Upper lobe of right lung (tissue), 1 donor: ENCODE measurements around the gene CLSTN2. TPM values are rescaled to one million over a fixed set of nuclear protein-coding genes. Genes with fewer than 3 reads are reported as not detected.

ENCODE experiments used
- ATAC-seq: fragments of 200-7000 bp; cut with Tn5 transposase; one replicate; pipeline ENCODE4 v1.9.1; 2020; ENCODE audit warnings: mild to moderate bottlenecking, moderate library complexity
- DNase-seq: peaks from one replicate; pipeline ENCODE4 v3.0.0-alpha.2; 2020
- H3K27ac ChIP-seq: fragments of 200-600 bp; one replicate; pipeline ENCODE4 v1.8.0; 2022
- H3K27me3 ChIP-seq: fragments of 200-600 bp; one replicate; pipeline ENCODE4 v1.8.0; 2022; ENCODE audit warnings: mild to moderate bottlenecking
- H3K36me3 ChIP-seq: fragments of 200-600 bp; one replicate; pipeline ENCODE4 v1.8.0; 2022
- H3K4me1 ChIP-seq: fragments of 200-600 bp; one replicate; pipeline ENCODE4 v1.8.0; 2022
- H3K4me3 ChIP-seq: fragments of 200-600 bp; one replicate; pipeline ENCODE4 v1.8.0; 2022; ENCODE audit warnings: mild to moderate bottlenecking
- H3K9me3 ChIP-seq: fragments of 200-600 bp; one replicate; pipeline ENCODE4 v1.8.0; 2022
- CTCF ChIP-seq: fragments of 200-600 bp; IDR thresholded peaks from one replicate; pipeline ENCODE4 v1.8.0; 2022; ENCODE audit warnings: antibody characterized with exemption
- intact Hi-C: fragments of 100-400 bp; cut with DNase I; formaldehyde crosslinking; loops from one replicate; pipeline ENCODE4 v1.11.0; 2022
- total RNA-seq: library from RNA; stranded (reverse); fragmentation: NEBNext Ultra II Directional; extraction: Animal tissue kit (Norgen Biotek cat#: 25700); gene quantifications from one replicate; pipeline ENCODE4 v1.2.1, GENCODE V29; 2021
- donor health status: DM: no; HTN: yes; CAD: no; lungs with severe emphysema.

Gene CLSTN2
- total RNA-seq, 1 donor from 2014 or later: 3.0 TPM

DNA sequence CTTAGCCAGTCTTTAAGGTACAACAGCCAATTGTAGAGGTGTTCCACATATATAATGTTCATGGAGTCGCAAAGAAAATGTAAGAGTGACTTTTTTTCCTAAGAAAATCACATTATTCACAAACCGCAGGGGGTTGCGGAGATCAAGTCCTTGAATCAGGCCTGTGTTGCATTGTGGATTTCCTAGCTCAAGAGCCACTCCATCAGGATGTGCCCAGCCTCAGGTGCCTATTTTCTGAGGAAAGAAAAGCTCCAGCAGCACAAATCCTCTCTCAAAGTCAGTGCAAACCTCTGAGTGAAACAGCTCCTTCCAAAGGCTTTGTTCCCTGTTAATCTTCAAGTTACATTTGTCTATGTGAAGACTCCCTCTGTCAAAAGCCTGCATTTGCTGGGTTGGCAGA, 349.4 kb downstream of the CLSTN2 start:
- Histone ChIP-seq H3K36me3 (no peaks in the 10 kb centered on the region), H3K27me3 (peaks cover 4% of the 10 kb centered on the region), H3K4me1 (no peaks in the 10 kb centered on the region), H3K4me3 (no peak overlapping the region), H3K27ac (no peak overlapping the region), H3K9me3 (no peaks in the 10 kb centered on the region)
- no peak for TF ChIP-seq CTCF
- DNase-seq (no peak), ATAC-seq (no peak)
- intact Hi-C loops: no loop called here

GRCh38 chr3:140285380-140285779, 350.4 kb downstream of the CLSTN2 start:
- intact Hi-C loops: no loop called here
- Histone ChIP-seq H3K36me3 (no peaks in the 10 kb centered on the region), H3K27ac (no peak overlapping the region), H3K9me3 (no peaks in the 10 kb centered on the region), H3K4me3 (no peak overlapping the region), H3K27me3 (peaks cover 4% of the 10 kb centered on the region), H3K4me1 (no peaks in the 10 kb centered on the region)
- DNase-seq (no peak), ATAC-seq (no peak)
- TF ChIP-seq CTCF: no peak

DNA sequence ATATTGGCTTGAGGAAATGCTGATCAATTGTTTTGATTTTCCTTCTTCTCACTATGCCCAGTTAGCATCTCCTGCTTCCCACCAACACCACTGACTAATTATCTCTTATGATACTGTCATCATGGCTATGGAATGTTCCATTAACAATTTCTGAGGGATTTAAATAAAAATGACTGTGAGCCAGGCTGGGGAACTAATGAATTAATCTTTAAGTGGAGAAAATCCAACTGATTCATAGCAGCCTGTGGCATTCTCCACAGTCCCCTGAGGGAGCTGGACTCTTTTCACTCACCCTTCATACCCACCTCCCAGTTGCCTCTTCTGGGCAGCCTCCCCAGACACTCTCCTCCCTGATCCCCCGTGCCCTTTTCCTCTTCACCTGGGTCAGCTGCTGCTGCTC, 353.6 kb downstream of the CLSTN2 start:
- no peak for DNase-seq
- no peak overlapping the region for H3K27ac ChIP-seq
- no peaks in the 10 kb centered on the region for H3K36me3 ChIP-seq
- no peaks in the 10 kb centered on the region for H3K4me1 ChIP-seq
- no peak for TF ChIP-seq CTCF
- peaks cover 1% of the 10 kb centered on the region for H3K27me3 ChIP-seq
- no peak overlapping the region for H3K4me3 ChIP-seq
- intact Hi-C loops: no loop called here
- no peak for ATAC-seq
- H3K9me3 ChIP-seq: no peaks in the 10 kb centered on the region

- Histone ChIP-seq H3K36me3 (no peaks in the 10 kb centered on the region), H3K4me1 (no peaks in the 10 kb centered on the region), H3K27me3 (no peaks in the 10 kb centered on the region), H3K9me3 (no peaks in the 10 kb centered on the region), H3K27ac (no peak overlapping the region), H3K4me3 (no peak overlapping the region)
- intact Hi-C loops: no loop called here
- ATAC-seq: no peak
- TF ChIP-seq CTCF: no peak
- DNase-seq: no peak
Measured at GRCh38 chr3:140290105-140290504, 355.1 kb downstream of the CLSTN2 start.

DNA sequence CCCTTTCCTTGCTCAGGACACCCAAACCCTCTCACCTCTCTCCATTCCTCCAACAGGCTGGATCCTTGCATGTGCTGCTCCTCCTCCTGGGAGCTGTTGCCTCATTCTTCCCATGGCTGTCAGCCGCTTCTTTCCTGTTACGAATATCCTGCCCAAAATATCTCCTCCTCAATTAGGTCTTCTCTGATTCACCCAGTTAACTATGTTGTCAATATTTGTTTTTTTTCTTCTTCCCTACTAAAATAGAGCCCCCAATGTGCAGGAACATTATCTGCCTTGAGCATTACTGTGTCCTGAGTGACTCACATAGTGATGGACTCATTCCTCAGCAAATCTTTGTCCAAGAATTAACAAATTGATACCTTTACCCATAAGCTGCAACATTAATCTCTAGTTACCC, 357.2 kb downstream of the CLSTN2 start:
- Histone ChIP-seq H3K4me1 (no peaks in the 10 kb centered on the region), H3K27ac (no peak overlapping the region), H3K4me3 (no peak overlapping the region), H3K27me3 (no peaks in the 10 kb centered on the region), H3K36me3 (no peaks in the 10 kb centered on the region), H3K9me3 (no peaks in the 10 kb centered on the region)
- ATAC-seq: no peak
- no peak for TF ChIP-seq CTCF
- DNase-seq: no peak
- intact Hi-C loops: no loop called here

DNA sequence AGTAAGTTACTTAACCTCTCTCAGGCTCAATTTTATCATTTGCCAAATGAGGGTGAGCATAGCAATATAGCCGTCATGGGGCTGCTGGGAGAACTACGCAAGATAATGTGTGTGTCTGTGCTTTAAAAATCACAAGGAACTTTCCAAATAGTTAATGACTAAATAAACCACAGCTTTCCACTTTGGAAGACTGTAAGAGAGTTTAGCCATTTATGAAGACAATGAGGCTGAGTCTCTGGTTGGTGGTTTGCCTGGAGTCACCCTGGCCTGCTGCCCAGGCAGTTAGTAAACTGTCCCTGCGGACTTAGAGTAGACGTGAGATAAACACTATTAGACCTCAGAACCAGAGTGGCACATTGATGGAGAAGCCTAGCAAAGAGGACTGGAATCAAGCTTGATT, 357.7 kb downstream of the CLSTN2 start:
- Histone ChIP-seq H3K9me3 (no peaks in the 10 kb centered on the region), H3K36me3 (no peaks in the 10 kb centered on the region), H3K4me1 (no peaks in the 10 kb centered on the region), H3K4me3 (no peak overlapping the region), H3K27ac (no peak overlapping the region), H3K27me3 (no peaks in the 10 kb centered on the region)
- intact Hi-C loops: no loop called here
- no peak for ATAC-seq
- no peak for TF ChIP-seq CTCF
- DNase-seq: no peak
